HepG2 (cell line): ENCODE measurements around the gene MED1. TPM values are rescaled to one million over a fixed set of nuclear protein-coding genes. Genes with fewer than 3 reads are reported as not detected.

Source experiments
- ARNT2 ChIP-seq: sonication (generic); formaldehyde crosslinking; IDR thresholded peaks from 2 replicates; pipeline ENCODE4 v1.8.0; 2022; ENCODE audit warnings: mild to moderate bottlenecking, low read depth, missing genetic modification reagents, moderate library complexity
- CCDC6 ChIP-seq: sonication (generic); formaldehyde crosslinking; IDR thresholded peaks from 2 replicates; pipeline ENCODE4 v1.8.1; 2022; ENCODE audit warnings: mild to moderate bottlenecking, missing genetic modification reagents, moderate library complexity
- ETV5 ChIP-seq: IDR thresholded peaks from 2 replicates; pipeline ENCODE4 v1.6.1; 2018; ENCODE audit warnings: missing biosample characterization, missing genetic modification reagents, inconsistent platforms, borderline replicate concordance
- FOXA1 ChIP-seq, 2 experiments: fragments of 450-650 bp in 1 of 2; sonication (generic) in 1 of 2; formaldehyde crosslinking in 1 of 2; IDR thresholded peaks; 2 replicates each; pipeline versions ENCODE4 v1.4.0 to v1.6.1; 2016 to 2020; ENCODE audit warnings: missing genetic modification reagents in 1 of 2
- HMG20A ChIP-seq: IDR thresholded peaks from 2 replicates; pipeline ENCODE4 v1.6.1; 2016; ENCODE audit warnings: borderline replicate concordance
- IKZF4 ChIP-seq: sonication (generic); formaldehyde crosslinking; IDR thresholded peaks from 2 replicates; pipeline ENCODE4 v1.5.1; 2020; ENCODE audit warnings: borderline replicate concordance, mild to moderate bottlenecking, low read depth, missing genetic modification reagents; ENCODE audit errors: not compliant biosample characterization
- MAZ ChIP-seq, 2 experiments: sonication (generic) in 1 of 2; formaldehyde crosslinking in 1 of 2; IDR thresholded peaks; 2 replicates each; pipeline versions ENCODE4 v1.5.0 to v1.6.1; 2012 to 2020; ENCODE audit warnings: low read depth in 2 of 2, mild to moderate bottlenecking in 2 of 2, borderline replicate concordance in 1 of 2, improper control_type of control experiment in 1 of 2, low read length in 1 of 2, missing genetic modification reagents in 1 of 2, moderate library complexity in 1 of 2
- MBNL3 ChIP-seq: fragments of 250-450 bp; sonication (Bioruptor Pico); conservative IDR thresholded peaks from 2 replicates; pipeline ENCODE4 v1.8.0; 2022; ENCODE audit warnings: mild to moderate bottlenecking, inconsistent platforms
- MYNN ChIP-seq: sonication (generic); formaldehyde crosslinking; IDR thresholded peaks from 2 replicates; pipeline ENCODE4 v1.4.0; 2020; ENCODE audit warnings: mild to moderate bottlenecking, low read depth, missing genetic modification reagents
- NR1H2 ChIP-seq: sonication (generic); formaldehyde crosslinking; IDR thresholded peaks from 2 replicates; pipeline ENCODE4 v1.8.1; 2022; ENCODE audit warnings: low read depth, missing genetic modification reagents, borderline replicate concordance
- NR2F6 ChIP-seq, 2 experiments: IDR thresholded peaks; 2 replicates each; pipeline ENCODE4 v1.6.1; 2016; ENCODE audit warnings: antibody characterized with exemption in 1 of 2, mild to moderate bottlenecking in 1 of 2
- PTBP1 ChIP-seq: fragments of 200-400 bp; formaldehyde crosslinking; IDR thresholded peaks from 2 replicates; pipeline ENCODE4 v1.6.1; 2018; ENCODE audit warnings: low read length, low read depth; ENCODE audit not compliant: poor library complexity, severe bottlenecking
- RBM39 ChIP-seq: fragments of 200-400 bp; formaldehyde crosslinking; IDR thresholded peaks from one replicate; pipeline ENCODE4 v1.6.1; 2018; ENCODE audit warnings: antibody characterized with exemption, mild to moderate bottlenecking, low read depth, low read length; ENCODE audit not compliant: poor library complexity, severe bottlenecking
- ZBTB42 ChIP-seq: sonication (generic); formaldehyde crosslinking; IDR thresholded peaks from 2 replicates; pipeline ENCODE4 v1.5.0; 2020; ENCODE audit warnings: mild to moderate bottlenecking, missing genetic modification reagents
- ZFP37 ChIP-seq: sonication (generic); formaldehyde crosslinking; IDR thresholded peaks from 2 replicates; pipeline ENCODE4 v1.4.0; 2020; ENCODE audit warnings: missing genetic modification reagents, borderline replicate concordance
- ZNF44 ChIP-seq: sonication (generic); formaldehyde crosslinking; IDR thresholded peaks from 2 replicates; pipeline ENCODE4 v1.5.1; 2020; ENCODE audit warnings: mild to moderate bottlenecking, missing genetic modification reagents
- ZNF530 ChIP-seq: sonication (generic); formaldehyde crosslinking; IDR thresholded peaks from 2 replicates; pipeline ENCODE4 v1.5.0; 2020; ENCODE audit warnings: low read depth, mild to moderate bottlenecking, missing genetic modification reagents
- polyA plus RNA-seq, 8 experiments: library from polyadenylated mRNA; depleted of rRNA in 3 of 8; stranded (reverse) in 7 of 8; unstranded in 1 of 8; fragments of >200 nt; fragmentation: Illumina TruSeq in 4 of 8; extraction: Trizol in 4 of 8; gene quantifications; 2 replicates each; pipeline versions ENCODE4 v1.2.1 to v1.2.3, GENCODE V29; 2011 to 2016; ENCODE audit warnings: low read depth in 4 of 8, missing spikeins in 1 of 8, mixed read lengths in 1 of 8; ENCODE audit not compliant: insufficient read depth in 1 of 8
- total RNA-seq, 5 experiments: library from RNA; depleted of rRNA; stranded (reverse); fragments of >200 nt; fragmentation: Illumina TruSeq; extraction: Trizol; gene quantifications; 2 replicates each; pipeline ENCODE4 v1.2.3, GENCODE V29; 2016; ENCODE audit warnings: low read depth in 1 of 5
- TF ChIP-seq, protein P1 (sequence below): sonication (generic); formaldehyde crosslinking; IDR thresholded peaks from 2 replicates; pipeline ENCODE4 v1.4.0; 2020; ENCODE audit warnings: missing genetic modification reagents
- TF ChIP-seq, protein P2 (sequence below): sonication (generic); formaldehyde crosslinking; IDR thresholded peaks from 2 replicates; pipeline ENCODE4 v1.9.0; 2022; ENCODE audit warnings: low read depth, missing genetic modification reagents
- TF ChIP-seq, protein P3 (sequence below): sonication (generic); formaldehyde crosslinking; IDR thresholded peaks from 2 replicates; pipeline ENCODE4 v1.4.0; 2020; ENCODE audit warnings: missing genetic modification reagents, borderline replicate concordance

MED1 gene
- total and polyA plus RNA-seq, 2 of the 13 experiments (the other 11 are each of a cell fraction or from before 2014, with no cell fraction given) = 37.5 to 40.1 TPM

DNA sequence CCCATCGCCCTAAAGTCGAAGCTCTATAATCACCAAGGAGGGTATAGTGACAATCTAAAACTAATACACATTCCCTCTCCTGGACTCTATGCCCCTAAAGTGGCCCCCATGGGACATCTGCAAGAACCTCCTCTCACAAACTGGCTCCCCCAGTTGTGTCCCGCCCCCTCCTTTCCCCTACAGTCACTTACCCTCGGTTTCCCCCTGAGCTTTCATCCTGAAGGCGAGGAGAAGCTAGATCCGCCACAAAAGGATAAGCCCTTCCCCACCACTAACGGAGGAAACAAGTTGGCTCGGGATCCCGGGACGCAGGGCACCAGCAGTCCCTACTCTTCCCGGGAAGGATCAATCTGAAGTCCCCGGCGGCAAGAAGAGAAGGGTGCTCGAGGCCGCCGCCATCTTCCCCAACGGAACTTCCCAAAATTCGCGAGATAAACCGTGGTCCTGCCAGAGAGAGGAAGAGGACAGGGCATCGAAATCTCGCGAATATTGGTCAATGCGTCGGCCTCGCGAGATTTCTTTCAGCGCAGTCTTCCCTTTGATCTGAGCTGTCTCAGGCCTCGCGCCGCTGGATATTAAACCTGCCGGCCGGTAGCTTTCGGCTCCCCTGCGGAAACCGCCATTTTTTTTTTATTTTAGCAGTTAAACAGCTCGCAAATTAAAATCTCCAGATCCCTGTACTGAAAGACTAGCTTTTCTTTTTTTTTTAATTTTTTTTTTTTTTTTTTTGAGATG, at the start of gene MED1 (continued):
- TF ChIP-seq MAZ (IDR thresholded peaks at IDR 0.05; ENCODE audit: borderline replicate concordance, low read depth, low read length) = no peak
- peak; percentile 12; the same call in 1 of the 2 replicates for TF ChIP-seq MAZ (CRISPR knock-in tag; IDR thresholded peaks at IDR 0.05; ENCODE audit: low read depth)
- TF ChIP-seq PTBP1 = no peak
- no peak for TF ChIP-seq ZBTB42 (CRISPR knock-in tag)
- peak; percentile 92; the same call in 1 of the 2 replicates for TF ChIP-seq ZNF44 (CRISPR knock-in tag)
- TF ChIP-seq MYNN = no peak
- TF ChIP-seq ETV5 (CRISPR knock-in tag) = peak; percentile 67; the same call in 1 of the 2 replicates
- peak; percentile 87; the same call in 1 of the 2 replicates for TF ChIP-seq ZFP37 (CRISPR knock-in tag)
- TF ChIP-seq CCDC6 (CRISPR knock-in tag) = peak; percentile 59; the same call in 1 of the 2 replicates
- no peak for TF ChIP-seq FOXA1 (IDR thresholded peaks at IDR 0.05)
- TF ChIP-seq FOXA1 (CRISPR knock-in tag; IDR thresholded peaks at IDR 0.05) = 0 out of 2 replicates have a peak, but pooled peaks have one; percentile 3
- TF ChIP-seq, protein P1, sequence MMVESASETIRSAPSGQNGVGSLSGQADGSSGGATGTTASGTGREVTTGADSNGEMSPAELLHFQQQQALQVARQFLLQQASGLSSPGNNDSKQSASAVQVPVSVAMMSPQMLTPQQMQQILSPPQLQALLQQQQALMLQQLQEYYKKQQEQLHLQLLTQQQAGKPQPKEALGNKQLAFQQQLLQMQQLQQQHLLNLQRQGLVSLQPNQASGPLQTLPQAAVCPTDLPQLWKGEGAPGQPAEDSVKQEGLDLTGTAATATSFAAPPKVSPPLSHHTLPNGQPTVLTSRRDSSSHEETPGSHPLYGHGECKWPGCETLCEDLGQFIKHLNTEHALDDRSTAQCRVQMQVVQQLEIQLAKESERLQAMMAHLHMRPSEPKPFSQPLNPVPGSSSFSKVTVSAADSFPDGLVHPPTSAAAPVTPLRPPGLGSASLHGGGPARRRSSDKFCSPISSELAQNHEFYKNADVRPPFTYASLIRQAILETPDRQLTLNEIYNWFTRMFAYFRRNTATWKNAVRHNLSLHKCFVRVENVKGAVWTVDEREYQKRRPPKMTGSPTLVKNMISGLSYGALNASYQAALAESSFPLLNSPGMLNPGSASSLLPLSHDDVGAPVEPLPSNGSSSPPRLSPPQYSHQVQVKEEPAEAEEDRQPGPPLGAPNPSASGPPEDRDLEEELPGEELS (CRISPR knock-in tag) = no peak
- TF ChIP-seq, protein P2, sequence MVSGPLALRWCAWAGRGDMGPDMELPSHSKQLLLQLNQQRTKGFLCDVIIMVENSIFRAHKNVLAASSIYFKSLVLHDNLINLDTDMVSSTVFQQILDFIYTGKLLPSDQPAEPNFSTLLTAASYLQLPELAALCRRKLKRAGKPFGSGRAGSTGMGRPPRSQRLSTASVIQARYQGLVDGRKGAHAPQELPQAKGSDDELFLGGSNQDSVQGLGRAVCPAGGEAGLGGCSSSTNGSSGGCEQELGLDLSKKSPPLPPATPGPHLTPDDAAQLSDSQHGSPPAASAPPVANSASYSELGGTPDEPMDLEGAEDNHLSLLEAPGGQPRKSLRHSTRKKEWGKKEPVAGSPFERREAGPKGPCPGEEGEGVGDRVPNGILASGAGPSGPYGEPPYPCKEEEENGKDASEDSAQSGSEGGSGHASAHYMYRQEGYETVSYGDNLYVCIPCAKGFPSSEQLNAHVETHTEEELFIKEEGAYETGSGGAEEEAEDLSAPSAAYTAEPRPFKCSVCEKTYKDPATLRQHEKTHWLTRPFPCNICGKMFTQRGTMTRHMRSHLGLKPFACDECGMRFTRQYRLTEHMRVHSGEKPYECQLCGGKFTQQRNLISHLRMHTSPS (CRISPR knock-in tag) = no peak
- no peak for TF ChIP-seq IKZF4 (CRISPR knock-in tag)
- TF ChIP-seq RBM39 = peak; percentile 43
- TF ChIP-seq HMG20A (CRISPR knock-in tag) = no peak
- peak; percentile 98; the same call in 1 of the 2 replicates for TF ChIP-seq ARNT2 (CRISPR knock-in tag)
- TF ChIP-seq ZNF530 (CRISPR knock-in tag) = no peak
- no peak for TF ChIP-seq NR1H2 (CRISPR knock-in tag)
- peak; percentile 28; the same call in 1 of the 2 replicates for TF ChIP-seq NR2F6 (IDR thresholded peaks at IDR 0.05)
- TF ChIP-seq NR2F6 (CRISPR knock-in tag; IDR thresholded peaks at IDR 0.05) = no peak
- no peak for TF ChIP-seq MBNL3
- TF ChIP-seq, protein P3, sequence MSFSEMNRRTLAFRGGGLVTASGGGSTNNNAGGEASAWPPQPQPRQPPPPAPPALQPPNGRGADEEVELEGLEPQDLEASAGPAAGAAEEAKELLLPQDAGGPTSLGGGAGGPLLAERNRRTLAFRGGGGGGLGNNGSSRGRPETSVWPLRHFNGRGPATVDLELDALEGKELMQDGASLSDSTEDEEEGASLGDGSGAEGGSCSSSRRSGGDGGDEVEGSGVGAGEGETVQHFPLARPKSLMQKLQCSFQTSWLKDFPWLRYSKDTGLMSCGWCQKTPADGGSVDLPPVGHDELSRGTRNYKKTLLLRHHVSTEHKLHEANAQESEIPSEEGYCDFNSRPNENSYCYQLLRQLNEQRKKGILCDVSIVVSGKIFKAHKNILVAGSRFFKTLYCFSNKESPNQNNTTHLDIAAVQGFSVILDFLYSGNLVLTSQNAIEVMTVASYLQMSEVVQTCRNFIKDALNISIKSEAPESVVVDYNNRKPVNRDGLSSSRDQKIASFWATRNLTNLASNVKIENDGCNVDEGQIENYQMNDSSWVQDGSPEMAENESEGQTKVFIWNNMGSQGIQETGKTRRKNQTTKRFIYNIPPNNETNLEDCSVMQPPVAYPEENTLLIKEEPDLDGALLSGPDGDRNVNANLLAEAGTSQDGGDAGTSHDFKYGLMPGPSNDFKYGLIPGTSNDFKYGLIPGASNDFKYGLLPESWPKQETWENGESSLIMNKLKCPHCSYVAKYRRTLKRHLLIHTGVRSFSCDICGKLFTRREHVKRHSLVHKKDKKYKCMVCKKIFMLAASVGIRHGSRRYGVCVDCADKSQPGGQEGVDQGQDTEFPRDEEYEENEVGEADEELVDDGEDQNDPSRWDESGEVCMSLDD (CRISPR knock-in tag) = no peak
